Natural killer cell (primary cell): Measurements from ENCODE around the gene HIRA. TPM values are rescaled to one million over a fixed set of nuclear protein-coding genes. Genes with fewer than 3 reads are reported as not detected.

Experiments
- ATAC-seq, 3 donors: fragments of 150-1000 bp in 2 of 3; fragments of 200-7000 bp in 1 of 3; cut with Tn5 transposase; 1 replicate in 1 of 3; 2 replicates in 2 of 3; pipeline ENCODE4 v1.10.0; 2021; ENCODE audit warnings: mild to moderate bottlenecking in 2 of 3, moderate library complexity in 2 of 3
- DNase-seq, 2 donors: peaks; one replicate each; pipeline versions ENCODE4 v3.0.0 to v3.0.0-alpha.2; 2013 to 2021; ENCODE audit warnings: mixed read lengths in 1 of 2
- H3K27ac ChIP-seq: one replicate; pipeline ENCODE4 v1.5.1; 2013; ENCODE audit warnings: mild to moderate bottlenecking, low read length
- H3K27me3 ChIP-seq: one replicate; pipeline ENCODE4 v1.6.1; 2013; ENCODE audit warnings: low read length; ENCODE audit not compliant: control insufficient read depth, insufficient read depth
- H3K36me3 ChIP-seq: one replicate; pipeline ENCODE4 v1.6.1; 2013; ENCODE audit warnings: low read length; ENCODE audit not compliant: control insufficient read depth, insufficient read depth
- H3K4me1 ChIP-seq: one replicate; pipeline ENCODE4 v1.6.1; 2013; ENCODE audit warnings: low read length; ENCODE audit not compliant: control insufficient read depth, insufficient read depth
- H3K4me3 ChIP-seq: one replicate; pipeline ENCODE4 v1.5.1; 2013; ENCODE audit warnings: low read length
- H3K9me3 ChIP-seq: one replicate; pipeline ENCODE4 v1.6.1; 2013; ENCODE audit warnings: low read length; ENCODE audit not compliant: control insufficient read depth, insufficient read depth
- H3K27ac Mint-ChIP-seq, 2 donors: one replicate each; pipeline ENCODE4 v1.8.0; 2022; ENCODE audit warnings: mild to moderate bottlenecking in 2 of 2, mixed read lengths in 2 of 2, moderate library complexity in 1 of 2
- H3K27me3 Mint-ChIP-seq, 2 donors: one replicate each; pipeline ENCODE4 v1.8.0; 2022; ENCODE audit warnings: low read depth in 2 of 2, mixed read lengths in 2 of 2
- H3K36me3 Mint-ChIP-seq: one replicate; pipeline ENCODE4 v1.8.0; 2022; ENCODE audit warnings: mixed read lengths
- H3K4me1 Mint-ChIP-seq, 2 donors: one replicate each; pipeline ENCODE4 v1.8.0; 2022; ENCODE audit warnings: mixed read lengths in 2 of 2
- H3K4me3 Mint-ChIP-seq: one replicate; pipeline ENCODE4 v1.8.0; 2022; ENCODE audit warnings: mild to moderate bottlenecking, moderate library complexity, mixed read lengths
- H3K9me3 Mint-ChIP-seq, 2 donors: one replicate each; pipeline ENCODE4 v1.8.0; 2022; ENCODE audit warnings: mixed read lengths in 2 of 2
- CTCF ChIP-seq: fragments of 200-600 bp; IDR thresholded peaks from one replicate; pipeline ENCODE4 v1.8.0; 2022; ENCODE audit warnings: antibody characterized with exemption
- WGBS: methylation state at CpG from one replicate; pipeline ENCODE4 v1.1.7; 2013; ENCODE audit warnings: missing lambda C conversion rate; ENCODE audit not compliant: insufficient coverage; 5-methylcytosine and 5-hydroxymethylcytosine counted together
- intact Hi-C: fragments of 100-400 bp; cut with micrococcal nuclease; formaldehyde crosslinking; loops from one replicate; pipeline ENCODE4 v1.14.2; 2022
- total RNA-seq, 4 donors: library from RNA; stranded (reverse); fragments of 120-200 nt in 1 of 4; gene quantifications; one replicate each; pipeline versions ENCODE4 v1.2.3 to v1.2.4, GENCODE V29; 2013 to 2022

HIRA gene
- total RNA-seq, 3 donors from 2014 or later (not counting 1 experiment from before 2014, with no cell fraction given): 49.6 to 75.9 (median 50.9) TPM

GRCh38 chr22:19401483-19401882, 30.1 kb downstream of the HIRA start:
- peaks cover 16 to 34% of the 10 kb centered on the region in 2 donors for H3K4me1 Mint-ChIP-seq
- peaks cover 8% of the 10 kb centered on the region for H3K36me3 Mint-ChIP-seq
- H3K4me3 Mint-ChIP-seq: no peak overlapping the region
- peaks cover 53% of the 10 kb centered on the region for H3K36me3 ChIP-seq
- intact Hi-C loops: no loop called here
- 96% methylated on average over 4 of the region's 4 CpGs for WGBS
- DNase-seq: no peak
- no peaks in the 10 kb centered on the region for H3K27me3 Mint-ChIP-seq
- H3K9me3 Mint-ChIP-seq: no peaks in the 10 kb centered on the region
- no peak overlapping the region for H3K4me3 ChIP-seq
- TF ChIP-seq CTCF: no peak
- no peak overlapping the region for H3K27ac ChIP-seq
- no peaks in the 10 kb centered on the region for H3K9me3 ChIP-seq
- H3K4me1 ChIP-seq: no peaks in the 10 kb centered on the region
- no peaks in the 10 kb centered on the region for H3K27me3 ChIP-seq
- ATAC-seq: no peak
- H3K27ac Mint-ChIP-seq: peak overlapping the region; percentile 2 to 3

GRCh38 chr22:19400881-19401280, 30.7 kb downstream of the HIRA start:
- no peaks in the 10 kb centered on the region for H3K27me3 Mint-ChIP-seq
- no peaks in the 10 kb centered on the region for H3K9me3 Mint-ChIP-seq
- ATAC-seq (no peak), DNase-seq (no peak)
- H3K27ac ChIP-seq: no peak overlapping the region
- no peak for TF ChIP-seq CTCF
- H3K36me3 Mint-ChIP-seq: peaks cover 8% of the 10 kb centered on the region
- WGBS: 98% methylated on average over 6 of the region's 6 CpGs
- no peak overlapping the region for H3K4me3 ChIP-seq
- H3K27ac Mint-ChIP-seq: peak overlapping the region; percentile 2 to 68
- peaks cover 50% of the 10 kb centered on the region for H3K36me3 ChIP-seq
- no peak overlapping the region for H3K4me3 Mint-ChIP-seq
- H3K4me1 Mint-ChIP-seq: peaks cover 16 to 34% of the 10 kb centered on the region in 2 donors
- no peaks in the 10 kb centered on the region for H3K4me1 ChIP-seq
- intact Hi-C loops: no loop called here
- H3K9me3 ChIP-seq: no peaks in the 10 kb centered on the region
- H3K27me3 ChIP-seq: no peaks in the 10 kb centered on the region

- no peak overlapping the region for H3K4me3 ChIP-seq
- Mint-ChIP-seq H3K36me3 (peaks cover under 1% of the 10 kb centered on the region), H3K27ac (peak overlapping the region; percentile 2 to 26), H3K27me3 (no peaks in the 10 kb centered on the region), H3K4me3 (no peak overlapping the region), H3K9me3 (no peaks in the 10 kb centered on the region), H3K4me1 (peaks cover 0 to 25% of the 10 kb centered on the region in 2 donors)
- H3K27me3 ChIP-seq: no peaks in the 10 kb centered on the region
- DNase-seq: no peak
- WGBS: 95% methylated on average over 2 of the region's 2 CpGs
- no peak overlapping the region for H3K27ac ChIP-seq
- no peaks in the 10 kb centered on the region for H3K9me3 ChIP-seq
- no peaks in the 10 kb centered on the region for H3K4me1 ChIP-seq
- H3K36me3 ChIP-seq: peaks cover 56% of the 10 kb centered on the region
- intact Hi-C loops: no loop called here
- ATAC-seq: no peak
- TF ChIP-seq CTCF: no peak
Measured at GRCh38 chr22:19398652-19399051, 32.9 kb downstream of the HIRA start.

- H3K27me3 Mint-ChIP-seq: no peaks in the 10 kb centered on the region
- no peaks in the 10 kb centered on the region for H3K9me3 Mint-ChIP-seq
- H3K36me3 Mint-ChIP-seq: no peaks in the 10 kb centered on the region
- peaks cover 58% of the 10 kb centered on the region for H3K36me3 ChIP-seq
- H3K27ac Mint-ChIP-seq: peak overlapping the region; percentile 2 to 26
- ATAC-seq (no peak), DNase-seq (no peak)
- 77% methylated on average over 6 of the region's 6 CpGs for WGBS
- TF ChIP-seq CTCF: no peak
- no peak overlapping the region for H3K4me3 Mint-ChIP-seq
- intact Hi-C loops: no loop called here
- no peak overlapping the region for H3K4me3 ChIP-seq
- peaks cover 0 to 25% of the 10 kb centered on the region in 2 donors for H3K4me1 Mint-ChIP-seq
- no peaks in the 10 kb centered on the region for H3K9me3 ChIP-seq
- H3K27ac ChIP-seq: no peak overlapping the region
- no peaks in the 10 kb centered on the region for H3K27me3 ChIP-seq
- no peaks in the 10 kb centered on the region for H3K4me1 ChIP-seq
Measured at GRCh38 chr22:19398206-19398605, 33.3 kb downstream of the HIRA start.
